Activated B cell treated with CpG ODN at 0.5 μM for 24 hours (primary cell): ENCODE measurements around the gene KRTAP12-1. TPM values are rescaled to one million over a fixed set of nuclear protein-coding genes. Genes with fewer than 3 reads are reported as not detected.

Experiments
- ATAC-seq: fragments of 200-7000 bp; cut with Tn5 transposase; one replicate; pipeline ENCODE4 v1.10.0; 2021; ENCODE audit warnings: low read depth, mild to moderate bottlenecking, moderate library complexity
- CTCF ChIA-PET: fragments of 350-600 bp; sonication (Branson Sonifier 250); formaldehyde crosslinking; loops from one replicate; lab custom pipeline; 2021; ENCODE audit warnings: antibody characterized with exemption; lab: Charles Lee
- POLR2A ChIA-PET: fragments of 350-600 bp; sonication (Branson Sonifier 250); formaldehyde crosslinking; loops from one replicate; lab custom pipeline; 2021; ENCODE audit warnings: antibody characterized with exemption; lab: Charles Lee
- DNase-seq: peaks from one replicate; pipeline ENCODE4 v3.0.0; 2022
- H3K27ac Mint-ChIP-seq: one replicate; pipeline ENCODE4 v1.8.0; 2020; ENCODE audit warnings: mixed read lengths
- H3K27me3 Mint-ChIP-seq: one replicate; pipeline ENCODE4 v1.8.0; 2021; ENCODE audit warnings: mixed read lengths
- H3K36me3 Mint-ChIP-seq: one replicate; pipeline ENCODE4 v1.8.0; 2021; ENCODE audit warnings: low read depth, mixed read lengths
- H3K4me1 Mint-ChIP-seq: one replicate; pipeline ENCODE4 v1.8.0; 2021; ENCODE audit warnings: mixed read lengths
- H3K4me3 Mint-ChIP-seq: one replicate; pipeline ENCODE4 v1.8.0; 2020; ENCODE audit warnings: mild to moderate bottlenecking, mixed read lengths
- H3K9me3 Mint-ChIP-seq: one replicate; pipeline ENCODE4 v1.8.0; 2020; ENCODE audit warnings: mixed read lengths
- intact Hi-C: fragments of 100-400 bp; cut with micrococcal nuclease; formaldehyde crosslinking; loops from one replicate; pipeline ENCODE4 v1.15.1; 2024
- total RNA-seq: library from RNA; stranded (reverse); gene quantifications from 2 replicates; pipeline ENCODE4 v1.2.3, GENCODE V29; 2022
- TF ChIP-seq, protein P1 (sequence below): fragments of 200-600 bp; IDR thresholded peaks from one replicate; pipeline ENCODE4 v1.8.0; 2022; ENCODE audit warnings: antibody characterized with exemption, mild to moderate bottlenecking

KRTAP12-1 gene
- total RNA-seq, 1 donor from 2014 or later, result not detected

DNA sequence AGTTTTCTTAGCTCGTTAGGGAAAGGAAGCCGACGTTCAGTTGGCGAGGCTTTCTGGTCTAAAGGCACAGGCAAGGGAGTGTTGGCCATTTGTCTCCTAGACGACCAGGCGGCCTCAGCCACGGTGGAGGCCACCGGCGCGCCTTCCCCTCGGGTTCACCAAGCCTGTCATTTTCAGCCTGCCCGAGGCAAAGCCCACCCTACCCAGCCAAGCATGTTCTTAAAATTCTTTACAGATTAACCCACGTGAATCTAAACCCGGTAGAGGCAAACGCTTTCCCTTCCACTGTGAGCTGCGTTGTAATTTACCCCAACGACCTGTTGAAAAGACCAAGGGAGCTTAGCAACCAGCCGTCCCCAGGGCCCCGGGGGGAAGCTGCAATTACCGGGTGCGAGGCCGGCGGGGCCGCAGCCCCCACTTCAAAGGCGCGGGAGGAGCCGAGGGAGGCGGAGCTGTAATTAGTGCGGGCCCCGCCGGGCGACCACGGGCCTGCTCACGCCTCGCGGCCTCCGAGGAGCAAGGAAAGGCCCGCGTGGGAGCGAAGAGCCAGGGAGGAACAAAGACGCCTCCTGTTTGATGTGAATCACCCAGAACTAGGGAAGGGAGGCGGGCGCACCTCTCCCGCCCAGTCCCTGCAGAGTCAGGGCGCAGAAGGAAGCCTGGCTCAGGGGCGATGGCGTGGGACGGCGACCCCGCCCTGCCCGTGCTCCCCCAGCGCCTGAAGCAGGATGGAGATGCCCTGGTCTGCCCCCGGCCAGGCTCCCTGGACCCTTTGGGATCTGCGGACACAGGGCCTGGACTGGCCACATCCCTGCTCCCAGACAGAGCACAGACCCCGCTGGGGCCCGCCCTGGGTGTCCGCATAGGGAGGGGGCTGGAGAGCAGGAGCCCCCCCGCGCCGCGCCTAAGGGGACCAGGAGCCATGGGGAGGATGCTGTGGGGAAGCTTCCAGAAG is 41.5 kb upstream of the KRTAP12-1 start:
- intact Hi-C loops, result no loop called here
- TF ChIP-seq, protein P1, sequence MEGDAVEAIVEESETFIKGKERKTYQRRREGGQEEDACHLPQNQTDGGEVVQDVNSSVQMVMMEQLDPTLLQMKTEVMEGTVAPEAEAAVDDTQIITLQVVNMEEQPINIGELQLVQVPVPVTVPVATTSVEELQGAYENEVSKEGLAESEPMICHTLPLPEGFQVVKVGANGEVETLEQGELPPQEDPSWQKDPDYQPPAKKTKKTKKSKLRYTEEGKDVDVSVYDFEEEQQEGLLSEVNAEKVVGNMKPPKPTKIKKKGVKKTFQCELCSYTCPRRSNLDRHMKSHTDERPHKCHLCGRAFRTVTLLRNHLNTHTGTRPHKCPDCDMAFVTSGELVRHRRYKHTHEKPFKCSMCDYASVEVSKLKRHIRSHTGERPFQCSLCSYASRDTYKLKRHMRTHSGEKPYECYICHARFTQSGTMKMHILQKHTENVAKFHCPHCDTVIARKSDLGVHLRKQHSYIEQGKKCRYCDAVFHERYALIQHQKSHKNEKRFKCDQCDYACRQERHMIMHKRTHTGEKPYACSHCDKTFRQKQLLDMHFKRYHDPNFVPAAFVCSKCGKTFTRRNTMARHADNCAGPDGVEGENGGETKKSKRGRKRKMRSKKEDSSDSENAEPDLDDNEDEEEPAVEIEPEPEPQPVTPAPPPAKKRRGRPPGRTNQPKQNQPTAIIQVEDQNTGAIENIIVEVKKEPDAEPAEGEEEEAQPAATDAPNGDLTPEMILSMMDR, result no peak
- Mint-ChIP-seq H3K4me1 (peaks cover 7% of the 10 kb centered on the region), H3K36me3 (no peaks in the 10 kb centered on the region), H3K27me3 (peaks cover 48% of the 10 kb centered on the region), H3K4me3 (peak overlapping the region; percentile 35), H3K9me3 (no peaks in the 10 kb centered on the region), H3K27ac (no peak overlapping the region)
- DNase-seq (no peak), ATAC-seq (no peak)
- ChIA-PET POLR2A (no interaction called here), CTCF (no interaction called here)

DNA sequence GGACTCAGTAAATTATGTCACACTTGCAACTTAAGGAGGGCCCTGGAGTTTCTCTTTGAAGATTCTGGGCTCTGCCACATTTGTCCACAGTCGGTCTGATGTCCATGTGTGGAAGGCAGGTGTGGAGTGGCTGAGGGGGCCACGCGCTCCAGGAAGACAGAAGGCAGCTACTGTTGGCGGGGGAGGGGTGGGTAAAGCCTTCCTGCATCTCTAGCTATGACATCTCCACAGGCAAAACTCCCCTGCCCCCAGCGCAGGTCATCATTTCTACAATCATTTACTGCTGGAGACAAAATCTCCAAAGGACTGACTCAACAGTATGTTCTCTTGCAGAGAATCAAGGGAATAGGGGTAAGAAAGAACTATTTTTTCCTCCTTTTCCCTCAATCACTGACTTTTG is 40.8 kb upstream of the KRTAP12-1 start:
- H3K36me3 Mint-ChIP-seq, result no peaks in the 10 kb centered on the region
- DNase-seq (no peak), ATAC-seq (no peak)
- peaks cover 49% of the 10 kb centered on the region for H3K27me3 Mint-ChIP-seq
- H3K4me1 Mint-ChIP-seq, result peaks cover 7% of the 10 kb centered on the region
- POLR2A ChIA-PET, result no interaction called here
- intact Hi-C loops, result no loop called here
- H3K4me3 Mint-ChIP-seq, result no peak overlapping the region
- no peaks in the 10 kb centered on the region for H3K9me3 Mint-ChIP-seq
- TF ChIP-seq, protein P1, result no peak
- no peak overlapping the region for H3K27ac Mint-ChIP-seq
- CTCF ChIA-PET, result no interaction called here

- TF ChIP-seq, protein P1, result no peak
- Mint-ChIP-seq H3K36me3 (no peaks in the 10 kb centered on the region), H3K4me1 (peaks cover 7% of the 10 kb centered on the region), H3K27me3 (peaks cover 49% of the 10 kb centered on the region), H3K27ac (no peak overlapping the region), H3K4me3 (no peak overlapping the region), H3K9me3 (peaks cover 6% of the 10 kb centered on the region)
- ChIA-PET CTCF (no interaction called here), POLR2A (no interaction called here)
- intact Hi-C loops, result no loop called here
- ATAC-seq (no peak), DNase-seq (no peak)
These were observed 38.2 kb upstream of the KRTAP12-1 start for GRCh38 chr21:44720170-44720569.

GRCh38 chr21:44718571-44718970 is 36.6 kb upstream of the KRTAP12-1 start:
- ChIA-PET POLR2A (no interaction called here), CTCF (no interaction called here)
- ATAC-seq (no peak), DNase-seq (no peak)
- TF ChIP-seq, protein P1, result no peak
- intact Hi-C loops, result no loop called here
- Mint-ChIP-seq H3K27me3 (peaks cover 54% of the 10 kb centered on the region), H3K4me1 (peaks cover 7% of the 10 kb centered on the region), H3K27ac (no peak overlapping the region), H3K9me3 (peaks cover 6% of the 10 kb centered on the region), H3K36me3 (no peaks in the 10 kb centered on the region), H3K4me3 (no peak overlapping the region)

GRCh38 chr21:44718093-44718492 is 36.1 kb upstream of the KRTAP12-1 start:
- no peak for ATAC-seq
- DNase-seq, result no peak
- Mint-ChIP-seq H3K4me1 (peaks cover 5% of the 10 kb centered on the region), H3K27me3 (peaks cover 57% of the 10 kb centered on the region), H3K27ac (no peak overlapping the region), H3K36me3 (no peaks in the 10 kb centered on the region), H3K4me3 (no peak overlapping the region), H3K9me3 (peaks cover 6% of the 10 kb centered on the region)
- TF ChIP-seq, protein P1, result no peak
- intact Hi-C loops, result no loop called here
- ChIA-PET POLR2A (no interaction called here), CTCF (no interaction called here)
